Panc1 (cell line): ENCODE measurements around the gene LAMA5. TPM values are rescaled to one million over a fixed set of nuclear protein-coding genes. Genes with fewer than 3 reads are reported as not detected.

Experiments used
- ATAC-seq: fragments of 200-7000 bp; cut with Tn5 transposase; 2 replicates; pipeline ENCODE4 v1.9.1; 2020; ENCODE audit warnings: mild to moderate bottlenecking, moderate library complexity
- BruUV-seq: library from RNA; stranded (reverse); fragments of 400-500 nt; replicated peaks from 2 replicates; lab custom pipeline; 2021; lab: Mats Ljungman, UMichigan
- CTCF ChIA-PET: fragments of 300-600 bp; sonication (Branson Sonifier 250); formaldehyde crosslinking; loops from one replicate; lab custom pipeline; 2022; ENCODE audit warnings: antibody characterized with exemption; lab: Charles Lee
- POLR2A ChIA-PET: fragments of 300-600 bp; sonication (Branson Sonifier 250); formaldehyde crosslinking; loops from one replicate; lab custom pipeline; 2022; ENCODE audit warnings: antibody characterized with exemption; lab: Charles Lee
- DNase-seq: peaks from one replicate; pipeline ENCODE4 v3.0.0-alpha.2; 2010; ENCODE audit warnings: low read depth, low spot score
- H3K27ac ChIP-seq: 2 replicates; pipeline ENCODE4 v1.5.1; 2011; ENCODE audit warnings: mild to moderate bottlenecking, low read length, inconsistent platforms
- H3K27me3 ChIP-seq: fragments of 200-500 bp; sonication (Bioruptor generic); 2 replicates; pipeline ENCODE4 v1.6.0; 2014; ENCODE audit warnings: low read length, inconsistent platforms; ENCODE audit not compliant: control insufficient read depth, insufficient read depth
- H3K36me3 ChIP-seq: fragments of 200-500 bp; sonication (Bioruptor generic); 2 replicates; pipeline ENCODE4 v1.5.1; 2014; ENCODE audit warnings: inconsistent platforms, mild to moderate bottlenecking, low read length, moderate library complexity; ENCODE audit not compliant: control insufficient read depth, insufficient read depth
- H3K4me1 ChIP-seq: 2 replicates; pipeline ENCODE4 v1.5.1; 2011; ENCODE audit warnings: inconsistent platforms, mild to moderate bottlenecking, low read length, moderate library complexity; ENCODE audit not compliant: control insufficient read depth, insufficient read depth
- H3K4me3 ChIP-seq, 2 experiments: 2 replicates each; pipeline ENCODE4 v1.5.1; 2011 to 2012; ENCODE audit warnings: low read depth in 2 of 2, low read length in 2 of 2, mild to moderate bottlenecking in 2 of 2, inconsistent platforms in 1 of 2, moderate library complexity in 1 of 2
- H3K9me3 ChIP-seq: fragments of 200-500 bp; sonication (Bioruptor generic); 2 replicates; pipeline ENCODE4 v1.5.1; 2014; ENCODE audit warnings: low read depth, mild to moderate bottlenecking, inconsistent platforms, low read length, moderate library complexity; ENCODE audit not compliant: control insufficient read depth, insufficient read depth
- CTCF ChIP-seq: fragments of 450-650 bp; IDR thresholded peaks from 2 replicates; pipeline ENCODE4 v1.5.1; 2017; ENCODE audit warnings: mild to moderate bottlenecking
- POLR2AphosphoS5 ChIP-seq: IDR thresholded peaks from 2 replicates; pipeline ENCODE4 v1.6.1; 2012; ENCODE audit warnings: mild to moderate bottlenecking, low read depth, low read length, moderate library complexity
- REST ChIP-seq, 2 experiments: IDR thresholded peaks; 2 replicates each; pipeline ENCODE4 v1.6.1; 2011 to 2012; ENCODE audit warnings: low read depth in 2 of 2, control low read depth in 1 of 2, low read length in 1 of 2, mild to moderate bottlenecking in 1 of 2, moderate library complexity in 1 of 2; ENCODE audit not compliant: insufficient read depth in 1 of 2
- SIN3A ChIP-seq: IDR thresholded peaks from 2 replicates; pipeline ENCODE4 v1.6.1; 2012; ENCODE audit warnings: low read depth, mild to moderate bottlenecking, low read length, moderate library complexity, borderline replicate concordance; ENCODE audit not compliant: insufficient read depth
- TCF7L2 ChIP-seq: IDR thresholded peaks from 2 replicates; pipeline ENCODE4 v1.6.1; 2011; ENCODE audit warnings: mild to moderate bottlenecking, low read depth, low read length, inconsistent platforms
- in situ Hi-C: cut with HindIII; loops from 2 replicates; pipeline ENCODE4 v1.10.0; 2016; ENCODE audit warnings: low sequenced_read_pairs, low pct_unique_long_range_greater_than_20kb
- intact Hi-C: fragments of 100-400 bp; cut with micrococcal nuclease; formaldehyde crosslinking; loops from one replicate; pipeline ENCODE4 v1.10.0; 2022; ENCODE audit not compliant: unreplicated experiment
- total RNA-seq: library from RNA; stranded (reverse); gene quantifications from one replicate; pipeline ENCODE4 v1.2.1, GENCODE V29; 2021; ENCODE audit not compliant: unreplicated experiment

The LAMA5 gene
- total RNA-seq, 1 experiment from 2014 or later: 497 TPM

GRCh38 chr20:62372042-62372993 lies 5.2 kb upstream of the LAMA5 start:
- no peaks in the 10 kb centered on the region for H3K36me3 ChIP-seq
- H3K27me3 ChIP-seq: no peaks in the 10 kb centered on the region
- ChIA-PET POLR2A (interaction anchor here (0.6 to 0.9 kb wide), 2 partner anchors 73 to 409 kb away, joined by 3 to 12 read pairs; no protein-coding TSS in a partner anchor), CTCF (interaction anchor here (0.6 to 1.2 kb wide), 2 partner anchors 10 to 23 kb away, joined by 3 to 4 read pairs; no protein-coding TSS in a partner anchor)
- H3K9me3 ChIP-seq: no peaks in the 10 kb centered on the region
- H3K4me1 ChIP-seq: peaks cover 84% of the 10 kb centered on the region
- TF ChIP-seq TCF7L2: no peak
- TF ChIP-seq SIN3A: no peak
- no peak for TF ChIP-seq POLR2AphosphoS5
- TF ChIP-seq REST (IDR thresholded peaks at IDR 0.05; ENCODE audit: insufficient read depth in 1 of 2, low read depth in 2 of 2, low read length in 1 of 2): no peak
- no peak for TF ChIP-seq CTCF
- in situ Hi-C loops: no loop called here
- no peak overlapping the region for H3K4me3 ChIP-seq
- no peak for DNase-seq
- no TSS peak for BruUV-seq
- H3K27ac ChIP-seq: peak overlapping the region; percentile 58; the same call in 1 of the 2 replicates
- no peak for ATAC-seq
- intact Hi-C loops: no loop called here

- no TSS peak for BruUV-seq
- ATAC-seq (no peak), DNase-seq (no peak)
- H3K4me1 ChIP-seq: peaks cover 76% of the 10 kb centered on the region
- H3K36me3 ChIP-seq: no peaks in the 10 kb centered on the region; the same call in 1 of the 2 replicates
- POLR2A ChIA-PET: interaction anchor here (0.6 kb wide), 2 partner anchors 72 to 424 kb away, joined by 3 to 12 read pairs; partner anchors contain the start of gene MRGBP
- in situ Hi-C loops (no loop called here), intact Hi-C loops (no loop called here)
- no peak for TF ChIP-seq SIN3A
- TF ChIP-seq TCF7L2: no peak
- TF ChIP-seq POLR2AphosphoS5: no peak
- no peak for TF ChIP-seq REST (IDR thresholded peaks at IDR 0.05; ENCODE audit: insufficient read depth in 1 of 2, low read depth in 2 of 2, low read length in 1 of 2)
- no peak for TF ChIP-seq CTCF
- CTCF ChIA-PET: interaction anchor here (0.6 to 1.2 kb wide), 2 partner anchors 11 to 24 kb away, joined by 3 to 4 read pairs; no protein-coding TSS in a partner anchor
- H3K27me3 ChIP-seq: no peaks in the 10 kb centered on the region
- peak overlapping the region; percentile 94 for H3K27ac ChIP-seq
- no peak overlapping the region for H3K4me3 ChIP-seq
- no peaks in the 10 kb centered on the region for H3K9me3 ChIP-seq
Measured at GRCh38 chr20:62371588-62372041, 4.5 kb upstream of the LAMA5 start.
